IPS-11a (cell line): ENCODE results near the gene ZNF320.
"Not testable (repeated sequence)": the region's sequence is repeated elsewhere in the genome, so short reads cannot be mapped to it uniquely, and the experiment has no call there.

ENCODE experiments used
- H3K4me3 ChIP-seq: one replicate; pipeline ENCODE4 v1.5.1; 2013; ENCODE audit warnings: low read depth, low read length, control low read depth

ZNF320 gene

GRCh38 chr19:52922841-52923777 is 25.7 kb upstream of the ZNF320 start, which contains the start of gene ZNF888:
Gene ZNF888 (minus strand): TSS chr19:52923428. CDS start chr19:52917873, 5,555 bp downstream.
- H3K4me3 ChIP-seq = peak within 1 kb of the TSS; percentile 75

DNA sequence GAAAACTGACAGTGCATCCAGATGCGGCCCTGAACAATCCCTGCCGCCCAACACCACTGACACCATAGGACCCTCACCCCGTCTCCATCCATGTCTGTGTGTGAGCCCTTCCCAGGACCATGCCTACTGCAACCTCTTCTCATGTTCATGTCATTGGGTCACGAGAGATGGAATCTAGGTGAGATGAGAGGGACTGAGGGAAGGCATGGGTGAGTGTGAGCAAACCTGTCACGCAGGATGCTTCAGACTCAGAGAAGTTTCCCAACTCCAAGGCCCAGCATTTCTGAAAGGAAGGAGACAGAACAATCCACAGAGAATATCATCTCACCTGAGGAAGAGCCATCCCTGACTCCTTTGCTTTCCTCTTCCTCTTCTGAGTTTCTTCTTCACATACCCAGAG is 20.1 kb upstream of the ZNF320 start:
- H3K4me3 ChIP-seq = no peak overlapping the region

GRCh38 chr19:52910648-52911047 is 13.2 kb upstream of the ZNF320 start:
- no peak overlapping the region for H3K4me3 ChIP-seq

DNA sequence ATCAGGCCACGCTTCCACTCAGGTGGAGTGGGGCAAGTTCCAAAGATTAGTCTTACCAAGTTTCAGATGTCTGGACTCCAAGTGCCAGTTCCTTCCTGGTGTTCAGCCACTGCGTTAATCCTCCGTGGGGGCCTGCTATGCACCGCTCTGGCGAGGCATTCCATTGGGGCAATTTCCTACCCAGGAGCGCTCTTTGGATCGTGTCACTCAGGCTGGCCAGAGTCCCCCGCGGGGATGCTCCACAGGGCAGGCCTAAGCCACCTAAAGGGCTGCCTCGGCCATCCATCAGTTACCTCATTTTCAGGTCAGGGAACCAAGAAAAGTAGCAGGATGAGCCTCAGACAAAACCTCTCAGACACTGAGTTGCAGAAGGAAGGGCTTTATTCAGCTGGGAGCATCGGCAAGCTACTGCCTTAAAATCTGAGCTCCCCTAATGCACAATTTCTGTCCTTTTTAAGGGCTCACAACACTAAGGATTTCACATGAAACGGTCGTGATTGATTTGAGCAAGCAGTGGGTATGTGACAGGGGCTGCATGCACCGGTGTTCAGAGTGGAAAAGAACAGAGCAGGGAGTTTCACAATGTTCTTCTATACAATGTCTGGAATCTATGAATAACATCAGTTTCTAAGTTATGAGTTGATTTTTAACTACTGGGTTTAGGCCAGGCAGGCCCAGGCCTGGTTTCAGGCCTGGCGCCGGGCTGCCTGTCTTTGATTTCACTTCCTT is 6.8 kb upstream of the ZNF320 start:
- H3K4me3 ChIP-seq = not testable (repeated sequence)

DNA sequence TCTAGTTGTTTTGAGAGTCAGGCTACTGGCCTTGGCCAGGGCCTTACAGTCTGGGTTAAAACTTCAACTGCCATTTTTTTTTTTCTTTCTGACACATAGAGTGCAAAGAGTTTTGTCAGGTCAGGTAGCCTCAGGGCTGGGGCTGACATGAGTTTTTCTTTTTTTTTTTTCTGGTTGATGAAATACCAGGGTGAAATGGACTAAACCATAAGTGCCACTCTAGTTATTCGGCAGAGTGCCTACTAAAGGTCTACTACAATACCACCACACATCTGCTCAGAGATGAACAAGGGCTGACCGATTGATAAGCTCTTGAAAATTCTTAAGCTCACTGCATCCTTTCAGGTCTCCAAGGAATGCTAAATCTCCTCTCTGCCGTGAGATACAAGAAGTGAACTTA is 4.4 kb upstream of the ZNF320 start:
- no peak overlapping the region for H3K4me3 ChIP-seq

GRCh38 chr19:52898596-52898995 is 1.2 kb upstream of the ZNF320 start:
- H3K4me3 ChIP-seq = not testable (repeated sequence)

GRCh38 chr19:52898101-52898500 is 666 bp upstream of the ZNF320 start:
- no peak overlapping the region for H3K4me3 ChIP-seq

- H3K4me3 ChIP-seq = peak overlapping the region; percentile 97
Observed at GRCh38 chr19:52896431-52897137, 851 bp downstream of the ZNF320 start.

GRCh38 chr19:52891336-52891735 is 6.1 kb downstream of the ZNF320 start:
- H3K4me3 ChIP-seq = no peak overlapping the region

DNA sequence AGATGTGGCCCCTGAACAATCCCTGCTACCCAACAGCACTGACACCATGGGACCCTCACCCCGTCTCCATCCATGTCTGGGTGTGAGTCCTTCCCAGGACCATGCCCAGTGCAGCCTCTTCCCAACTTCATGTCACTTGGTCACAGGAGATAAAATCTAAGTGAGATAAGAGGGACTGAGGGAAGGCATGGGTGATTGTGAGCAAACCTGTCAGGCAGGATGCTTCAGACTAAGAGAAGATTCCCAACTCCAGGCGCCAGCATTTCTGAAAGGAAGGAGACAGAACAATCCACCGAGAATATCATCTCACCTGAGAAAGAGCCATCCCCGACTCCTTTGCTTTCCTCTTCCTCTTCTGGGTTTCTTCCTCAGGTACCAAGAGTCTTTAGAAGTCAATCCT is 7.5 kb downstream of the ZNF320 start:
- H3K4me3 ChIP-seq = no peak overlapping the region

- H3K4me3 ChIP-seq = no peak overlapping the region
Observed at GRCh38 chr19:52889076-52889475, 8.4 kb downstream of the ZNF320 start.

GRCh38 chr19:52880895-52881389 is 16.5 kb downstream of the ZNF320 start:
- H3K4me3 ChIP-seq = no peak overlapping the region

DNA sequence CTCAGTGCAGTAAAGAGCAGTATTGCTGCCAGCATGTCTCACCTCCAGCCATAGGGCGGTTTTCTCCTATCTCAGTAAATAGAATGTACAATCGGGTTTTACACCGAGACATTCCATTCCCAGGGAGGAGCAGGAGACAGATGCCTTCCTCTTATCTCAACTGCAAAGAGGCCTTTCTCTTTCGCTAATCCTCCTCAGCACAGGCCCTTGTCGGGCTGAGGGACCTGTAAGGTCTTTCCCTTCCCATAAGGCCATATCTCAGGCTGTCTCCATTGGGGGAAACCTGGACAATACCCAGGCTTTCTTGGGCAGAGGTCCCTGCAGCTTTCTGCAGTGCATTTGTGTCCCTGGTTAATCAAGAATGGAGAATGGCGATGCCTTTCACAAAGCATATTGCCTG is 24.4 kb downstream of the ZNF320 start:
- not testable (repeated sequence) for H3K4me3 ChIP-seq

GRCh38 chr19:52871466-52871865 is 26.0 kb downstream of the ZNF320 start:
- H3K4me3 ChIP-seq = no peak overlapping the region

DNA sequence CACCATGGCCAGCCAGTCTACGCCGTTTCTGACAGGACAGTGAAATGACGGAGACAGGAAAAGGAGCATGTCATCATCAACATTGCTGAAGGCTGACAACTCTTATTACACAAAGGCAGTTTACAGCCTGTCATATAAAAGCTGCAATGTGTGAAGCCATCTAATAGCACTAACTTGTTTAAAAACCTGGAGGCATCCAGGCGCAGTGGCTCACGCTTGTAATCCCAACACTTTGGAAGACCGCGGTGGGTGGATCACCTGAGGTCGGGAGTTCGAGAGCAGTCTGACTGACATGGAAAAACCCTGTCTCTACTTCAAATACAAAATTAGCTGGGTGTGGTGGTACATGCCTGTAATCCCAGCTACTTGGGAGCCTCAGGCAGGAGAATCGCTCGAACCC is 29.4 kb downstream of the ZNF320 start:
- H3K4me3 ChIP-seq = not testable (repeated sequence)

GRCh38 chr19:52857378-52858191 is 39.9 kb downstream of the ZNF320 start, which contains the start of gene ZNF468:
Gene ZNF468 (minus strand): TSS chr19:52857619. CDS start chr19:52854272, 3,347 bp downstream.
- peak within 1 kb of the TSS; percentile 75 for H3K4me3 ChIP-seq

DNA sequence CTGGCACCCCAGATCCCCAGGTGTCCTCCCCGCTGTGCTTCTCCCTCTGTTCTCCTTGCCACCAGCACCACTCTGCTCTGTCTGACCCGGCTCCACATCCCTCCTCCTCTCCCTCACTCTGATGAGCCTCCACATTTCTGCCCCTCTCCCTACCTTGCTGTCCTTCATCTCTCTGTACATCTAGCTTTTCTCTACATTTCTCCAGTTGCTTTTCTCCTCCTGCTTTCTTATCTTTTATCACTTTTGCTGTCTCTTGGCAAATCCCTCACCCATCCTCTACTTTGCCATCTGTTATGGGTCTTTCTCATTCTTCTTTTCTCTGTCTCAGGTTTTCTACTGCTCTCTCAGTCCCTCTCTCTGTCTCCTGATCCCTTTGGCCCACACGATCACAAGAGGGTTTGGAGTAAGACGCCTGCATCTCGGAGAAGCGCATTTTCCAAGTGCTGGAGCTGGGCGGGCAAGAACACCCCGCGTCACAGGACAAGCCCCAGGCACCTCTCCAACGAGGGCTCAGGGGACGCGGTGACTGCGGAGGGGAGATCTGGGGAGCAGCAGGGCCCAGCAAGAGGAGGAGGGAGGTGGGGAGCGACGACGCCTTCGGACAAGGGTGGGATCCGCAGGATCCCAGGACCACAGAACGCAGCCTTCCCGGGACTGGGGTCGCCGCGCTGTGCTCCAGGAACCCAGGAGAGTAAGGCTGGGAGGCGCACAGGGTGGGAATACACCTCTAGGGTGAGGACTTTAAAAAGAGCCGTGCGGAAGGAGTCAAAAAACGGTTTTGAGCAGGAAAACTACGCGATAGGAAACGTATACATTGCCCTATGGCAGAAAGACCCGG is 40.7 kb downstream of the ZNF320 start:
- H3K4me3 ChIP-seq = peak overlapping the region; percentile 75
